Prostate gland (tissue), 2 donors: ENCODE results near the gene RECQL5. TPM values are rescaled to one million over a fixed set of nuclear protein-coding genes. Genes with fewer than 3 reads are reported as not detected.

ENCODE experiments used
- DNase-seq: peaks from one replicate; pipeline ENCODE4 v3.0.0-alpha.2; 2019; ENCODE audit warnings: low spot score
- H3K27ac ChIP-seq, 2 donors: fragments of 200-600 bp; sonication (generic); 2 replicates each; pipeline ENCODE4 v1.5.1; 2017 to 2019
- H3K27me3 ChIP-seq: fragments of 200-600 bp; sonication (generic); replicated peaks from 2 replicates; pipeline ENCODE4 v1.5.1; 2019; ENCODE audit not compliant: insufficient read depth
- H3K36me3 ChIP-seq, 2 donors: fragments of 200-600 bp; sonication (generic); 1 replicate in 1 of 2; 2 replicates in 1 of 2; pipeline versions ENCODE4 v1.5.1 to v1.8.1; 2017 to 2019
- H3K4me1 ChIP-seq: fragments of 200-600 bp; sonication (generic); replicated peaks from 2 replicates; pipeline ENCODE4 v1.5.1; 2019
- H3K4me3 ChIP-seq, 2 donors: fragments of 200-600 bp; sonication (generic); 2 replicates each; pipeline ENCODE4 v1.5.1; 2017 to 2019
- H3K9me3 ChIP-seq: fragments of 200-600 bp; sonication (generic); 2 replicates; pipeline ENCODE4 v1.5.1; 2017
- POLR2A ChIP-seq: fragments of 450-650 bp; IDR thresholded peaks from one replicate; pipeline ENCODE4 v1.6.1; 2016; ENCODE audit warnings: antibody characterized with exemption, mild to moderate bottlenecking
- POLR2AphosphoS5 ChIP-seq: sonication (generic); formaldehyde crosslinking; IDR thresholded peaks from one replicate; pipeline ENCODE4 v1.6.1; 2017; ENCODE audit warnings: antibody characterized with exemption
- WGBS: methylation state at CpG from one replicate; pipeline ENCODE4 v1.1.5; 2018; 5-methylcytosine and 5-hydroxymethylcytosine counted together
- intact Hi-C: fragments of 100-400 bp; cut with DNase I; formaldehyde crosslinking; loops from one replicate; pipeline ENCODE4 v1.14.2; 2022
- total RNA-seq, 2 donors: library from RNA; depleted of rRNA; stranded (reverse); fragments of >200 nt; gene quantifications; one replicate each; pipeline ENCODE4 v1.1.0, GENCODE V29; 2016
- TF ChIP-seq, protein P1 (sequence below), 4 experiments: fragments of 200-600 bp in 2 of 4; fragments of 450-650 bp in 2 of 4; sonication (generic) in 2 of 4; IDR thresholded peaks; 1 replicate in 3 of 4; 2 replicates in 1 of 4; pipeline ENCODE4 v1.5.1; 2016 to 2019; ENCODE audit warnings: antibody characterized with exemption in 4 of 4, mild to moderate bottlenecking in 2 of 4, moderate library complexity in 2 of 4

The RECQL5 gene
- total RNA-seq, 2 donors from 2014 or later, result 33.6 to 132 TPM

DNA sequence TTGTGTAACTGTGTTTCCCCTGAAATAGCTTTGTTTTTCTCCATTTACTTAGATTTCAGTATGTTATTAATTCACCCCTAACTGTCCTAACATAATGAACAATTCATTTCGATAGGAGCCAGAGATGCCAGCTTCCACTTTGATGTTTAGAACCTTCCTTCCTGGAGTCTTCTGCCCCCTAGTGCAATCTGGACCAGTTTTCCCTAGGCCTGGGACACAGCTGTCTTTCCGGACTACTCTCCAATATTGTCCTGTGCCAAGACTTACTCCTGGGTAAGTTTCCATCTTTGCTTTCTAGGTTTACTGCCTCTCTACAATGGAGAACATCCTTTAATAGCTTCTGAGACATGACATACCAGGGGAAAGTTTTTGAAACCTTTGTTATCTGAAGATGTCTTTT is 12.8 kb downstream of the RECQL5 start:
- no peak overlapping the region for H3K27ac ChIP-seq
- intact Hi-C loops, result no loop called here
- H3K4me1 ChIP-seq, result no peaks in the 10 kb centered on the region
- no peak overlapping the region for H3K4me3 ChIP-seq
- TF ChIP-seq, protein P1, sequence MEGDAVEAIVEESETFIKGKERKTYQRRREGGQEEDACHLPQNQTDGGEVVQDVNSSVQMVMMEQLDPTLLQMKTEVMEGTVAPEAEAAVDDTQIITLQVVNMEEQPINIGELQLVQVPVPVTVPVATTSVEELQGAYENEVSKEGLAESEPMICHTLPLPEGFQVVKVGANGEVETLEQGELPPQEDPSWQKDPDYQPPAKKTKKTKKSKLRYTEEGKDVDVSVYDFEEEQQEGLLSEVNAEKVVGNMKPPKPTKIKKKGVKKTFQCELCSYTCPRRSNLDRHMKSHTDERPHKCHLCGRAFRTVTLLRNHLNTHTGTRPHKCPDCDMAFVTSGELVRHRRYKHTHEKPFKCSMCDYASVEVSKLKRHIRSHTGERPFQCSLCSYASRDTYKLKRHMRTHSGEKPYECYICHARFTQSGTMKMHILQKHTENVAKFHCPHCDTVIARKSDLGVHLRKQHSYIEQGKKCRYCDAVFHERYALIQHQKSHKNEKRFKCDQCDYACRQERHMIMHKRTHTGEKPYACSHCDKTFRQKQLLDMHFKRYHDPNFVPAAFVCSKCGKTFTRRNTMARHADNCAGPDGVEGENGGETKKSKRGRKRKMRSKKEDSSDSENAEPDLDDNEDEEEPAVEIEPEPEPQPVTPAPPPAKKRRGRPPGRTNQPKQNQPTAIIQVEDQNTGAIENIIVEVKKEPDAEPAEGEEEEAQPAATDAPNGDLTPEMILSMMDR (IDR thresholded peaks at IDR 0.05), result peak in 1 of 4 experiments; percentile 33
- TF ChIP-seq POLR2A, result no peak
- TF ChIP-seq POLR2AphosphoS5, result no peak
- 28% methylated on average over 2 of the region's 2 CpGs for WGBS
- no peak for DNase-seq
- no peaks in the 10 kb centered on the region for H3K9me3 ChIP-seq
- H3K27me3 ChIP-seq, result no peaks in the 10 kb centered on the region
- H3K36me3 ChIP-seq, result peaks cover 0 to 6% of the 10 kb centered on the region in 2 donors

DNA sequence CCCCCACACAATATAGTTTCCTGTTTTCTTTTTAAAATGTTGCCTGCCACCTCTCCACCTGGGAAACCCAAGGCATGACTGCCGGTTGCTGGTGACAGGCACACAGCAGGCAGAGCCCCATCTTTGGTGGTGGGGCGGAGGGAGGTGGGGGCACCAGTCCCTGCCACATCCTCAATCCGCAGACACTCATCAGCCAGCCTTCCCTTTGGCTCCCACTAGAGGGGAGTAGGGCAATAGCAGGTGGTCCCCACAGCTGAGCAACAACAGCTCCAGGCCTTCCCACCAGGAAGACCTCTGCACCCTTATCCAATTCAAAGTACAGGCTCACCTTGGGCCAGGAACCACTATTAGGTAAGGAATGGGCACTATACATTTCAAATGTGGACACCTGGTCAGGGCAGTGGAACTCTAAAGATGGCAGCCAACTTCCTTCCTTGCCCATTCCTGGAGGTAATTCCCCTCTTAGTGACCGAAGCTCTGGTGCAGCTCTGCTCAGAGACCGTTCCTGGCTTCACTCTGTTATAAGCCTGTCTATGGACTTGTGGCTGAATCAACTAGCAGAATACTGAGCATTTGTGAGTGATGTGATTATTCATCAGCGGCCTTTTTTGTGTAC is 13.9 kb downstream of the RECQL5 start:
- no peak for DNase-seq
- Histone ChIP-seq H3K4me1 (no peaks in the 10 kb centered on the region), H3K4me3 (no peak overlapping the region), H3K27ac (no peak overlapping the region), H3K27me3 (no peaks in the 10 kb centered on the region), H3K9me3 (no peaks in the 10 kb centered on the region), H3K36me3 (peaks cover 0 to 6% of the 10 kb centered on the region in 2 donors)
- TF ChIP-seq POLR2A, result no peak
- TF ChIP-seq POLR2AphosphoS5, result no peak
- TF ChIP-seq, protein P1 (IDR thresholded peaks at IDR 0.05), result peak in 3 of 4 experiments; percentile 38 to 66 (median 52)
- intact Hi-C loops, result no loop called here
- WGBS, result 63% methylated on average over 6 of the region's 6 CpGs

DNA sequence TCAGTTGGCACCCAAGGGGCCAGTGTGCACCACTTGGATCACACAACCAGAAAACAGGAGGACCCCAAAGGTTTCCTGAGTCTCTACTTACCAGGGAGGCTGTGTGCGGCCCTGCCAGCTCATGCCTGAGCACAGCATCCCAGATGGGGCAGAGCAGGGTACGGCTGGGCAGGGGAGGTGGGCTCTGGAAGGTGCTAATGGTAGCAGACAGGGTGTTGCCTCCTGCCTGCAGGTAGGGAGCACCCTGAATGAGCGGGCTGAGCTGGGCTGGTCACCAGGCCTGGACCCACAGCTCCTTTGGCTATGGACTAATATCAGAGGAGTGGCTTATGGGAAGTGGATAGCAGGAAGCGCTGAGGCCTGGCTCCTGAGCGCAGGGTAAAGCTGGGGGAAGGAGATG is 14.6 kb downstream of the RECQL5 start:
- Histone ChIP-seq H3K27me3 (no peaks in the 10 kb centered on the region), H3K4me1 (no peaks in the 10 kb centered on the region), H3K9me3 (no peaks in the 10 kb centered on the region), H3K27ac (no peak overlapping the region), H3K36me3 (peaks cover 0 to 6% of the 10 kb centered on the region in 2 donors), H3K4me3 (no peak overlapping the region)
- no peak for TF ChIP-seq POLR2AphosphoS5
- TF ChIP-seq, protein P1 (IDR thresholded peaks at IDR 0.05), result no peak
- no peak for TF ChIP-seq POLR2A
- no peak for DNase-seq
- intact Hi-C loops, result no loop called here
- WGBS, result 98% methylated on average over 5 of the region's 5 CpGs

DNA sequence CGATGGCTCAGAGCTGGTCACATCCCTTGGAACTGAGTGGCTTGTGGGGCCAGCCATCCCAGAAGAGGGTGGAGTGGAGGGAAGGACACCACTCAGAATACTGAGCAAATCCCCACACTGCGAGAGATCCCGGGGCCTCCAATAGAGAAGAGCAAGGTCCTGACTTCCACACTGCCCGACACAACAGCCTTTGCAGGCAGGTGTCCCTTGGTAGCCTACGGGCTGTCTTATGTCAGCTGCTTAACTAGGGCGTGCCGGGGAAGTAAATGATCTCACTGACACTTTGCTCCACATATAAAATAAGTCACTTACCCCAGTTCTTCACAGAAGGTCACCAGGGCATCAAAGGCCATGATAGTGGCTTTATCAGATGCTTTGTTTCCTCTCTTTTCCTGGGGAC is 16.1 kb downstream of the RECQL5 start:
- 92% methylated on average over 7 of the region's 7 CpGs for WGBS
- TF ChIP-seq, protein P1 (IDR thresholded peaks at IDR 0.05), result no peak
- TF ChIP-seq POLR2AphosphoS5, result no peak
- TF ChIP-seq POLR2A, result no peak
- Histone ChIP-seq H3K27ac (no peak overlapping the region), H3K4me3 (no peak overlapping the region), H3K36me3 (peaks cover 0 to 6% of the 10 kb centered on the region in 2 donors), H3K27me3 (no peaks in the 10 kb centered on the region), H3K9me3 (no peaks in the 10 kb centered on the region), H3K4me1 (no peaks in the 10 kb centered on the region)
- intact Hi-C loops, result no loop called here
- DNase-seq, result no peak

DNA sequence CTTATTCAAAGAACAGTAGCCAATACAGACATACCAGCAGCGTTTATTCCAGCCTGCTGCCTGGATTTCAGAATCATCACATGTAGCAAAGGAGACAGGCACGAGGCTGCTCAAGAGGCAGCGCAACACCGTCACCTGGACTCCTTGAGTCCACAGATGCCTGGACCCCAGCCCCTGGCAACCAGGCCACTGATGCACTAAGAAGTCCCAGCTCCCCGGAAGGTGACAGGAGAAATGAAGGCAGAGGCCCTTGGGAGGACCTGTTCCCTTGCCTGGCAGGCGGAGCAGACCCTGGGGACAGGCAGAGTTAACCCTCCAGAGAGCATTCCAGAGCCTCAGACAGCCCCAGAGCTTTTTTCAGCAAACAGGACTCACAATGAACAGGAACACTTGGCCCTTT is 17.3 kb downstream of the RECQL5 start:
- WGBS, result 86% methylated on average over 6 of the region's 6 CpGs
- Histone ChIP-seq H3K4me1 (no peaks in the 10 kb centered on the region), H3K27ac (no peak overlapping the region), H3K36me3 (peaks cover 0 to 6% of the 10 kb centered on the region in 2 donors), H3K4me3 (no peak overlapping the region), H3K27me3 (no peaks in the 10 kb centered on the region), H3K9me3 (no peaks in the 10 kb centered on the region)
- intact Hi-C loops, result no loop called here
- DNase-seq, result no peak
- TF ChIP-seq POLR2AphosphoS5 (no peak), POLR2A (no peak)
- TF ChIP-seq, protein P1 (IDR thresholded peaks at IDR 0.05), result no peak
